ENCODE data around the gene HS3ST2. TPM values are rescaled to one million over a fixed set of nuclear protein-coding genes. Genes with fewer than 3 reads are reported as not detected.
"Not testable (repeated sequence)": the region's sequence is repeated elsewhere in the genome, so short reads cannot be mapped to it uniquely, and the experiment has no call there.

The HS3ST2 gene
- total RNA-seq, 2 donors from 2014 or later: 0.27 to 3.8 TPM

- no peak for ATAC-seq
- intact Hi-C loops (cut with DNase I): no loop called here
- no peak for DNase-seq
Observed at GRCh38 chr16:22806811-22807210, 7.2 kb upstream of the HS3ST2 start.

GRCh38 chr16:22810226-22810625, 3.7 kb upstream of the HS3ST2 start:
- DNase-seq: no peak
- ATAC-seq: no peak
- intact Hi-C loops (cut with DNase I): no loop called here

- peak; percentile 80 to 82 for ATAC-seq
- DNase-seq: peak; percentile 73
- intact Hi-C loops (cut with DNase I): no loop called here
Observed at GRCh38 chr16:22813223-22813947, 577 bp upstream of the HS3ST2 start.

- ATAC-seq (peak in 1 of 2 donors; percentile 28), DNase-seq (peak; percentile 28)
- intact Hi-C loops (cut with DNase I): no loop called here
Observed at GRCh38 chr16:22814711-22815105, 746 bp downstream of the HS3ST2 start.

- no peak for ATAC-seq
- intact Hi-C loops (cut with DNase I): no loop called here
- no peak for DNase-seq
Observed at GRCh38 chr16:22815863-22816262, 1.9 kb downstream of the HS3ST2 start.

- intact Hi-C loops (cut with DNase I): no loop called here
- ATAC-seq (no peak), DNase-seq (no peak)
Observed at GRCh38 chr16:22816475-22816874, 2.5 kb downstream of the HS3ST2 start.

- ATAC-seq; DNase-seq; intact Hi-C loops (cut with DNase I): not testable (repeated sequence)
Observed at GRCh38 chr16:22818736-22819135, 4.8 kb downstream of the HS3ST2 start.

GRCh38 chr16:22838681-22839080, 24.7 kb downstream of the HS3ST2 start:
- intact Hi-C loops (cut with DNase I): no loop called here
- DNase-seq: no peak
- no peak for ATAC-seq

- intact Hi-C loops (cut with DNase I); ATAC-seq; DNase-seq: not testable (repeated sequence)
Observed at GRCh38 chr16:22842031-22842430, 28.1 kb downstream of the HS3ST2 start.

- ATAC-seq (no peak), DNase-seq (no peak)
- intact Hi-C loops (cut with DNase I): no loop called here
Observed at GRCh38 chr16:22843122-22843521, 29.2 kb downstream of the HS3ST2 start.

- intact Hi-C loops (cut with DNase I): no loop called here
- ATAC-seq: no peak
Observed at GRCh38 chr16:22843856-22844255, 29.9 kb downstream of the HS3ST2 start.

GRCh38 chr16:22844416-22844815, 30.5 kb downstream of the HS3ST2 start:
- intact Hi-C loops (cut with DNase I): no loop called here
- no peak for ATAC-seq
- DNase-seq: no peak

More at GRCh38 chr16:22843856-22844255, 29.9 kb downstream of the HS3ST2 start:
- DNase-seq: no peak

- intact Hi-C loops (cut with DNase I): no loop called here
- no peak for DNase-seq
- ATAC-seq: no peak
Observed at GRCh38 chr16:22847100-22847499, 33.1 kb downstream of the HS3ST2 start.

GRCh38 chr16:22847690-22848089, 33.7 kb downstream of the HS3ST2 start:
- intact Hi-C loops (cut with DNase I): no loop called here
- ATAC-seq (no peak), DNase-seq (no peak)

- intact Hi-C loops (cut with DNase I): no loop called here
- ATAC-seq (no peak), DNase-seq (no peak)
Observed at GRCh38 chr16:22848451-22848850, 34.5 kb downstream of the HS3ST2 start.

GRCh38 chr16:22849517-22849916, 35.6 kb downstream of the HS3ST2 start:
- no peak for ATAC-seq
- no peak for DNase-seq
- intact Hi-C loops (cut with DNase I): no loop called here

- intact Hi-C loops (cut with DNase I): no loop called here
- no peak for DNase-seq
- ATAC-seq: no peak
Observed at GRCh38 chr16:22855231-22855630, 41.3 kb downstream of the HS3ST2 start.

- ATAC-seq (no peak), DNase-seq (no peak)
- intact Hi-C loops (cut with DNase I): no loop called here
Observed at GRCh38 chr16:22857296-22858025, 43.5 kb downstream of the HS3ST2 start.

- no peak for ATAC-seq
- DNase-seq: no peak
- intact Hi-C loops (cut with DNase I): no loop called here
Observed at GRCh38 chr16:22859925-22860324, 46.0 kb downstream of the HS3ST2 start.

- intact Hi-C loops (cut with DNase I): no loop called here
- DNase-seq (no peak), ATAC-seq (no peak)
Observed at GRCh38 chr16:22861580-22861979, 47.6 kb downstream of the HS3ST2 start.

- ATAC-seq (no peak), DNase-seq (no peak)
- intact Hi-C loops (cut with DNase I): no loop called here
Observed at GRCh38 chr16:22862046-22862445, 48.1 kb downstream of the HS3ST2 start.

All from left cardiac atrium (tissue), 4 donors.